ENCODE measurements around the gene RRP1B. TPM values are rescaled to one million over a fixed set of nuclear protein-coding genes. Genes with fewer than 3 reads are reported as not detected.

RRP1B gene
- total RNA-seq, 2 donors from 2014 or later: 15.8 to 19.1 TPM

DNA sequence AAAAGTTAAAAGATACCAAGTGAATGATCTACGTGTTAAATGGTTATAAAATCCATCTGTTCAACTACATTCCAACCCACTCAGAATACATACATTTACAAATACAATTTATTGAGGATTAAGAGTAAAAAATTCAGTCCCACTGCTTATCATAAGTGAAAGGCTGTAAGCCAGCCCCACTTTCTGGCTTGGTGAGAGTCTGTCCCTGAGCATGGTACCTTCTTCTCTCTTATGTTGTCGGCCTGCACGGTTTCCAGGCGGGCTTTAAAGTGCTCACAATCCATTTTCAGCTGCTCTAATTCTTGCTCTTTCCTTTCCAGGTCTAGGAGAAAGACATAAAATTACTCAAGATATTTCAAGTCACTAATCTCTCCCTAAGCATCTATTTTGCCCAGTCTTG lies 15.3 kb upstream of the RRP1B start:
- intact Hi-C loops (cut with DNase I): no loop called here
- 69 to 72% methylated on average over 4 of the region's 4 CpGs for WGBS, 2 donors
- no peaks in the 10 kb centered on the region for H3K36me3 ChIP-seq (replicated peaks in 1 of 2; ENCODE audit: insufficient read depth in 1 of 2, low read depth in 2 of 2)

DNA sequence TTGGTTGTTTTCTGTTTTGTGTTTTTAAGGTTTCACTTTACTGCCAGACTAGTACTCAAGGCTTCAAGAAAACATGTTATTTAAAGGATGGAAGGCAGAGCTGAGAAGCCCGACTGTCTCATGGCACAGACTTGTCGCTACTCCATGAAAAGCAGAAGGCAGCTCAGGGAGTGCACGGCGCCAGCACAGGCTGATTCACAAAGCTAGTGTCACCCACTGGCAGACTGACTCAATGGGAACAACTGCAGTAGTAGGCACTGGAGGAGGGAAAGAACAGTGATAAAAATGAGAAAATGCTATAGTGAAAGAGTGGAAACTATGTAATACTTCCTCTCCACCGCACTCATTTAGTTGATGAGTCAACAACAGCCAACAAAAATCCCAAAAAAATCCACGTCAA lies 14.8 kb upstream of the RRP1B start:
- H3K4me3 ChIP-seq: no peak overlapping the region

More for the DNA sequence above, 15.3 kb upstream of the RRP1B start:
- ATAC-seq (no peak), DNase-seq (no peak)
- Histone ChIP-seq H3K27me3 (no peaks in the 10 kb centered on the region), H3K9me3 (no peaks in the 10 kb centered on the region), H3K4me1 (peaks cover 7% of the 10 kb centered on the region), H3K4me3 (no peak overlapping the region), H3K27ac (no peak overlapping the region)
- no peak for TF ChIP-seq POLR2A (IDR thresholded peaks at IDR 0.05)
- TF ChIP-seq, protein P1, sequence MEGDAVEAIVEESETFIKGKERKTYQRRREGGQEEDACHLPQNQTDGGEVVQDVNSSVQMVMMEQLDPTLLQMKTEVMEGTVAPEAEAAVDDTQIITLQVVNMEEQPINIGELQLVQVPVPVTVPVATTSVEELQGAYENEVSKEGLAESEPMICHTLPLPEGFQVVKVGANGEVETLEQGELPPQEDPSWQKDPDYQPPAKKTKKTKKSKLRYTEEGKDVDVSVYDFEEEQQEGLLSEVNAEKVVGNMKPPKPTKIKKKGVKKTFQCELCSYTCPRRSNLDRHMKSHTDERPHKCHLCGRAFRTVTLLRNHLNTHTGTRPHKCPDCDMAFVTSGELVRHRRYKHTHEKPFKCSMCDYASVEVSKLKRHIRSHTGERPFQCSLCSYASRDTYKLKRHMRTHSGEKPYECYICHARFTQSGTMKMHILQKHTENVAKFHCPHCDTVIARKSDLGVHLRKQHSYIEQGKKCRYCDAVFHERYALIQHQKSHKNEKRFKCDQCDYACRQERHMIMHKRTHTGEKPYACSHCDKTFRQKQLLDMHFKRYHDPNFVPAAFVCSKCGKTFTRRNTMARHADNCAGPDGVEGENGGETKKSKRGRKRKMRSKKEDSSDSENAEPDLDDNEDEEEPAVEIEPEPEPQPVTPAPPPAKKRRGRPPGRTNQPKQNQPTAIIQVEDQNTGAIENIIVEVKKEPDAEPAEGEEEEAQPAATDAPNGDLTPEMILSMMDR (IDR thresholded peaks at IDR 0.05): no peak

DNA sequence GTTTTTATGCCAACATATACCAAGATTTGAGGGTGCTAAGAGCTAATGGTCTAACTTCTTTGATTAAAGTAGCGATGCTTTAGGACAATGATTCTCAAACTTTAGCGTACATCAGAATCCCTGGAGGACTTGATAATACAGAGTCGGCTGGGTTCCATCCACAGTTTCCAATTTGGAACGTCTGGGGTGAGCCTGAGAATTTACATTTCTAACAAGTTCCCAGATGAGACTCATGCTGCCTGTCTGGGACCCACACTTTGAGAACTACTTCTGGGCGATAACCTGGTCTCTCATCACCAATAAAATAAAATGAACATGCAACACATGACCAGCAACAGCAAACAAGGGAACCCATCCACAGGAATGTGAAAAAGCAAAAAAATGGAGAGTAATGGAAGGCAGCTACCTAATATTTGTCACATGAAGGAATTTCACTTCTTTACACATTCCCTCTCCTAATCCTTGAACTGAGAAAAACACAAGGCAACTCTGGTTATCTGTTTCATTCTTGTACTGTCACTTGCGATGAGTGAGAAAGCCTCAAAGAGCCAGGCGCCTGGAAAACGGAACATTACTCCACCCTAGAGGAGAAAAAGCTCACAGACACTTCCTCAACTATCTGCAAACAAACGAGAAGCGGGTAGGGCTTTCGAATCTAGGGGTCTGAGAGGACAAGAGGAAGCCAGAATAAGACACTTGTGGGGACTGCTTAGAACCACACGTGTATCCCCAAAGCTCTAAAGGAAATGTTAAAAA lies 14.0 kb upstream of the RRP1B start:
- Histone ChIP-seq H3K4me3 (no peak overlapping the region), H3K27me3 (no peaks in the 10 kb centered on the region), H3K9me3 (no peaks in the 10 kb centered on the region), H3K27ac (peak overlapping the region in 1 of 4 donors; percentile 34), H3K36me3 (replicated peaks in 1 of 2; ENCODE audit: insufficient read depth in 1 of 2, low read depth in 2 of 2) (no peaks in the 10 kb centered on the region), H3K4me1 (peaks cover 1% of the 10 kb centered on the region)
- peak; percentile 36 for ATAC-seq
- WGBS, 2 donors: 30 to 32% methylated on average over 12 of the region's 12 CpGs
- TF ChIP-seq, protein P1 (IDR thresholded peaks at IDR 0.05): peak in 5 of 7 experiments; percentile 13 to 46 (median 31)
- TF ChIP-seq POLR2A (IDR thresholded peaks at IDR 0.05): no peak
- intact Hi-C loops (cut with DNase I): no loop called here
- peak in 3 of 4 donors; percentile 31 to 52 (median 36) for DNase-seq

More for the DNA sequence above, 14.8 kb upstream of the RRP1B start:
- Histone ChIP-seq H3K27ac (no peak overlapping the region), H3K9me3 (no peaks in the 10 kb centered on the region), H3K36me3 (replicated peaks in 1 of 2; ENCODE audit: insufficient read depth in 1 of 2, low read depth in 2 of 2) (no peaks in the 10 kb centered on the region), H3K27me3 (no peaks in the 10 kb centered on the region), H3K4me1 (peaks cover 7% of the 10 kb centered on the region)
- intact Hi-C loops (cut with DNase I): no loop called here
- no peak for TF ChIP-seq POLR2A (IDR thresholded peaks at IDR 0.05)
- TF ChIP-seq, protein P1 (IDR thresholded peaks at IDR 0.05): no peak
- ATAC-seq: no peak
- WGBS, 2 donors: 71 to 73% methylated on average over 6 of the region's 6 CpGs
- DNase-seq: no peak

DNA sequence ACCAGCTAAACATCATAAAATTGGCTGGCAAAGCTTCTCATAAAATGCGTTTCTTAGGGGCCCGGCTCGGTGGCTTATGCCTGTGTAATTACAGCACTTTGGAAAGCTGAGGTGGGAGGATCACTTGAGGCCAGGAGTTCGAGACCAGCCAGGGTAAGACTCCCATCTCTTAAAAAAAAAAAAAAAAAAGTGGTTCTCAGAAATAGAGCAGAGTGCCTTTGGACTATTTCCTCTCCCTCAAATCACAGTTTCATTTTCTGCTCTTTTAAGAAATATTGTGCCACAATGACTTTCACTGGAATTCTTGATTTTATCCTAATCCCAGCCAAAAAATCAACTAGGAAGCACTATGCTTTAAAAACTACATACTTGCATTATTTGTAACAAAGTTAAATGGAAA lies 13.4 kb upstream of the RRP1B start:
- no peak for ATAC-seq
- H3K27ac ChIP-seq: peak overlapping the region in 1 of 4 donors; percentile 34

More for the DNA sequence above, 13.4 kb upstream of the RRP1B start:
- WGBS, 2 donors: 39 to 43% methylated on average over 4 of the region's 4 CpGs
- intact Hi-C loops (cut with DNase I): no loop called here
- no peaks in the 10 kb centered on the region for H3K4me1 ChIP-seq
- no peak overlapping the region for H3K4me3 ChIP-seq
- H3K36me3 ChIP-seq (replicated peaks in 1 of 2; ENCODE audit: insufficient read depth in 1 of 2, low read depth in 2 of 2): no peaks in the 10 kb centered on the region
- no peak for TF ChIP-seq POLR2A (IDR thresholded peaks at IDR 0.05)
- TF ChIP-seq, protein P1 (IDR thresholded peaks at IDR 0.05): no peak
- no peaks in the 10 kb centered on the region for H3K9me3 ChIP-seq
- H3K27me3 ChIP-seq: no peaks in the 10 kb centered on the region
- no peak for DNase-seq
